Calu3 (cell line): Measurements from ENCODE around the gene KCNIP4. TPM values are rescaled to one million over a fixed set of nuclear protein-coding genes. Genes with fewer than 3 reads are reported as not detected.

ENCODE experiments used
- BruUV-seq: library from RNA; stranded (reverse); fragments of 400-500 nt; replicated peaks from 2 replicates; lab custom pipeline; 2021; lab: Mats Ljungman, UMichigan
- CTCF ChIA-PET: fragments of 300-600 bp; sonication (Branson Sonifier 250); formaldehyde crosslinking; loops from one replicate; lab custom pipeline; 2022; ENCODE audit warnings: antibody characterized with exemption; lab: Charles Lee
- DNase-seq: peaks from one replicate; pipeline ENCODE4 v3.0.0; 2022
- H3K27ac Mint-ChIP-seq: one replicate; pipeline ENCODE4 v1.8.0; 2022; ENCODE audit warnings: mixed read lengths; ENCODE audit not compliant: unreplicated experiment
- H3K27me3 Mint-ChIP-seq: one replicate; pipeline ENCODE4 v1.8.0; 2022; ENCODE audit warnings: mixed read lengths; ENCODE audit not compliant: unreplicated experiment
- H3K36me3 Mint-ChIP-seq: one replicate; pipeline ENCODE4 v1.8.0; 2022; ENCODE audit warnings: mild to moderate bottlenecking, moderate library complexity, mixed read lengths; ENCODE audit not compliant: insufficient read depth, unreplicated experiment
- H3K4me1 Mint-ChIP-seq: one replicate; pipeline ENCODE4 v1.8.0; 2022; ENCODE audit warnings: mild to moderate bottlenecking, low read depth, mixed read lengths; ENCODE audit not compliant: unreplicated experiment
- H3K4me3 Mint-ChIP-seq: one replicate; pipeline ENCODE4 v1.8.0; 2022; ENCODE audit warnings: mild to moderate bottlenecking, low read depth, moderate library complexity, mixed read lengths; ENCODE audit not compliant: unreplicated experiment
- H3K9me3 Mint-ChIP-seq: one replicate; pipeline ENCODE4 v1.8.0; 2022; ENCODE audit warnings: low read depth, mixed read lengths; ENCODE audit not compliant: unreplicated experiment
- CTCF ChIP-seq: fragments of 200-600 bp; IDR thresholded peaks from one replicate; pipeline ENCODE4 v1.8.0; 2022; ENCODE audit warnings: antibody characterized with exemption; ENCODE audit not compliant: unreplicated experiment
- intact Hi-C: fragments of 100-400 bp; cut with micrococcal nuclease; formaldehyde crosslinking; loops from one replicate; pipeline ENCODE4 v1.10.0; 2022; ENCODE audit not compliant: unreplicated experiment
- total RNA-seq: library from RNA; stranded (reverse); gene quantifications from 2 replicates; pipeline ENCODE4 v1.2.3, GENCODE V29; 2022

KCNIP4 gene
- total RNA-seq, 1 experiment from 2014 or later = not detected

- intact Hi-C loops = no loop called here
- no TSS peak for BruUV-seq
- Mint-ChIP-seq H3K4me1 (no peaks in the 10 kb centered on the region), H3K27me3 (peaks cover 80% of the 10 kb centered on the region), H3K4me3 (no peak overlapping the region), H3K27ac (no peak overlapping the region), H3K36me3 (no peaks in the 10 kb centered on the region), H3K9me3 (no peaks in the 10 kb centered on the region)
- no peak for DNase-seq
- CTCF ChIA-PET = no interaction called here
- no peak for TF ChIP-seq CTCF
These were observed 532.8 kb downstream of the KCNIP4 start for GRCh38 chr4:21415728-21416127.

- no peak for DNase-seq
- no TSS peak for BruUV-seq
- intact Hi-C loops = no loop called here
- no peak for TF ChIP-seq CTCF
- Mint-ChIP-seq H3K36me3 (no peaks in the 10 kb centered on the region), H3K9me3 (peaks cover 2% of the 10 kb centered on the region), H3K27ac (no peak overlapping the region), H3K4me3 (no peak overlapping the region), H3K27me3 (peaks cover 78% of the 10 kb centered on the region), H3K4me1 (no peaks in the 10 kb centered on the region)
- CTCF ChIA-PET = no interaction called here
These were observed 534.7 kb downstream of the KCNIP4 start for GRCh38 chr4:21413807-21414370.

- DNase-seq = no peak
- Mint-ChIP-seq H3K9me3 (peaks cover 2% of the 10 kb centered on the region), H3K36me3 (no peaks in the 10 kb centered on the region), H3K27me3 (peaks cover 62% of the 10 kb centered on the region), H3K4me1 (no peaks in the 10 kb centered on the region), H3K27ac (no peak overlapping the region), H3K4me3 (no peak overlapping the region)
- no peak for TF ChIP-seq CTCF
- intact Hi-C loops = no loop called here
- CTCF ChIA-PET = no interaction called here
- BruUV-seq = no TSS peak
These were observed 537.5 kb downstream of the KCNIP4 start for GRCh38 chr4:21411086-21411485.

GRCh38 chr4:21410372-21410771, 538.2 kb downstream of the KCNIP4 start:
- TF ChIP-seq CTCF = no peak
- intact Hi-C loops = no loop called here
- CTCF ChIA-PET = no interaction called here
- BruUV-seq = no TSS peak
- Mint-ChIP-seq H3K36me3 (no peaks in the 10 kb centered on the region), H3K4me1 (no peaks in the 10 kb centered on the region), H3K27me3 (peaks cover 55% of the 10 kb centered on the region), H3K4me3 (no peak overlapping the region), H3K9me3 (peaks cover 2% of the 10 kb centered on the region), H3K27ac (no peak overlapping the region)
- no peak for DNase-seq
